ENCODE results near the gene PLCG1. TPM values are rescaled to one million over a fixed set of nuclear protein-coding genes. Genes with fewer than 3 reads are reported as not detected.

Gene PLCG1
- total RNA-seq, 1 experiment from 2014 or later = 68.8 TPM

- no peak for DNase-seq
- TF ChIP-seq EZH2 (IDR thresholded peaks at IDR 0.05; ENCODE audit: low read length, unreplicated experiment) (no peak), EZH2phosphoT487 (IDR thresholded peaks at IDR 0.05; ENCODE audit: borderline replicate concordance, low read length) (no peak)
- TF ChIP-seq, protein P1, sequence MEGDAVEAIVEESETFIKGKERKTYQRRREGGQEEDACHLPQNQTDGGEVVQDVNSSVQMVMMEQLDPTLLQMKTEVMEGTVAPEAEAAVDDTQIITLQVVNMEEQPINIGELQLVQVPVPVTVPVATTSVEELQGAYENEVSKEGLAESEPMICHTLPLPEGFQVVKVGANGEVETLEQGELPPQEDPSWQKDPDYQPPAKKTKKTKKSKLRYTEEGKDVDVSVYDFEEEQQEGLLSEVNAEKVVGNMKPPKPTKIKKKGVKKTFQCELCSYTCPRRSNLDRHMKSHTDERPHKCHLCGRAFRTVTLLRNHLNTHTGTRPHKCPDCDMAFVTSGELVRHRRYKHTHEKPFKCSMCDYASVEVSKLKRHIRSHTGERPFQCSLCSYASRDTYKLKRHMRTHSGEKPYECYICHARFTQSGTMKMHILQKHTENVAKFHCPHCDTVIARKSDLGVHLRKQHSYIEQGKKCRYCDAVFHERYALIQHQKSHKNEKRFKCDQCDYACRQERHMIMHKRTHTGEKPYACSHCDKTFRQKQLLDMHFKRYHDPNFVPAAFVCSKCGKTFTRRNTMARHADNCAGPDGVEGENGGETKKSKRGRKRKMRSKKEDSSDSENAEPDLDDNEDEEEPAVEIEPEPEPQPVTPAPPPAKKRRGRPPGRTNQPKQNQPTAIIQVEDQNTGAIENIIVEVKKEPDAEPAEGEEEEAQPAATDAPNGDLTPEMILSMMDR (conservative IDR thresholded peaks at IDR 0.05; ENCODE audit: low read depth, low read length) = no peak
- no peaks in the 10 kb centered on the region for H4K20me1 ChIP-seq (ENCODE audit: low read length)
- H3K36me3 ChIP-seq (ENCODE audit: low read depth, low read length) = peaks cover 5% of the 10 kb centered on the region; the same call in 1 of the 2 replicates
- H3K9me2 ChIP-seq (replicated peaks; ENCODE audit: low read length) = no peaks in the 10 kb centered on the region
- H2AFZ ChIP-seq (ENCODE audit: low read length) = no peak overlapping the region
- no peak overlapping the region for H3K27ac ChIP-seq (ENCODE audit: low read length)
- POLR2A ChIA-PET (ENCODE audit: unreplicated experiment) = interaction anchor here (0.5 to 0.7 kb wide), 2 partner anchors 28 to 35 kb away, joined by 3 to 5 read pairs; no protein-coding TSS in a partner anchor
- CTCF ChIA-PET = no interaction called here
- no peak for ATAC-seq
- no peak overlapping the region for H3K4me3 ChIP-seq (ENCODE audit: low read length)
- H3K4me1 ChIP-seq (ENCODE audit: insufficient read depth, low read length) = peaks cover 15% of the 10 kb centered on the region
- no peaks in the 10 kb centered on the region for H3K79me2 ChIP-seq (ENCODE audit: low read length)
- no peak overlapping the region for H3K4me2 ChIP-seq (ENCODE audit: low read length)
- H3K9me3 ChIP-seq (ENCODE audit: low read length) = no peaks in the 10 kb centered on the region
- no peak overlapping the region for H3K9ac ChIP-seq (ENCODE audit: low read length)
- no TSS peak for BruUV-seq (replicated peaks)
- no peaks in the 10 kb centered on the region for H3F3A ChIP-seq (ENCODE audit: low read length, unreplicated experiment)
- intact Hi-C loops (cut with micrococcal nuclease) = no loop called here
- no peaks in the 10 kb centered on the region for H3K27me3 ChIP-seq (ENCODE audit: low read length)
Measured at GRCh38 chr20:41183831-41184230, 46.5 kb downstream of the PLCG1 start.

- Histone ChIP-seq H3K9me2 (replicated peaks; ENCODE audit: low read length) (no peaks in the 10 kb centered on the region), H3K4me1 (ENCODE audit: insufficient read depth, low read length) (peaks cover 15% of the 10 kb centered on the region), H2AFZ (ENCODE audit: low read length) (no peak overlapping the region), H3F3A (ENCODE audit: low read length, unreplicated experiment) (no peaks in the 10 kb centered on the region), H3K27me3 (ENCODE audit: low read length) (no peaks in the 10 kb centered on the region), H3K36me3 (ENCODE audit: low read depth, low read length) (no peaks in the 10 kb centered on the region; the same call in 1 of the 2 replicates), H3K9ac (ENCODE audit: low read length) (no peak overlapping the region), H4K20me1 (ENCODE audit: low read length) (no peaks in the 10 kb centered on the region), H3K27ac (ENCODE audit: low read length) (no peak overlapping the region), H3K79me2 (ENCODE audit: low read length) (no peaks in the 10 kb centered on the region), H3K4me2 (ENCODE audit: low read length) (no peak overlapping the region), H3K9me3 (ENCODE audit: low read length) (0 out of 2 replicates have a peak, but pooled peaks cover 3% of the 10 kb centered on the region), H3K4me3 (ENCODE audit: low read length) (no peak overlapping the region)
- no TSS peak for BruUV-seq (replicated peaks)
- DNase-seq (no peak), ATAC-seq (no peak)
- TF ChIP-seq, protein P1 (conservative IDR thresholded peaks at IDR 0.05; ENCODE audit: low read depth, low read length) = no peak
- no peak for TF ChIP-seq EZH2phosphoT487 (IDR thresholded peaks at IDR 0.05; ENCODE audit: borderline replicate concordance, low read length)
- TF ChIP-seq EZH2 (IDR thresholded peaks at IDR 0.05; ENCODE audit: low read length, unreplicated experiment) = no peak
- intact Hi-C loops (cut with micrococcal nuclease) = loop anchor here (5.0 kb wide), 1 partner anchor 142 kb away; no protein-coding TSS in a partner anchor
- POLR2A ChIA-PET (ENCODE audit: unreplicated experiment) = no interaction called here
- CTCF ChIA-PET = no interaction called here
Measured at GRCh38 chr20:41185013-41185757, 47.8 kb downstream of the PLCG1 start.

GRCh38 chr20:41187668-41188067, 50.3 kb downstream of the PLCG1 start:
- Histone ChIP-seq H3K27ac (ENCODE audit: low read length) (no peak overlapping the region), H3K79me2 (ENCODE audit: low read length) (no peaks in the 10 kb centered on the region), H3K9me3 (ENCODE audit: low read length) (peaks cover 8% of the 10 kb centered on the region; the same call in 1 of the 2 replicates), H3F3A (ENCODE audit: low read length, unreplicated experiment) (no peaks in the 10 kb centered on the region), H3K4me2 (ENCODE audit: low read length) (no peak overlapping the region), H3K27me3 (ENCODE audit: low read length) (no peaks in the 10 kb centered on the region), H3K36me3 (ENCODE audit: low read depth, low read length) (peaks cover 5% of the 10 kb centered on the region), H4K20me1 (ENCODE audit: low read length) (no peaks in the 10 kb centered on the region), H3K9ac (ENCODE audit: low read length) (no peak overlapping the region), H3K9me2 (replicated peaks; ENCODE audit: low read length) (no peaks in the 10 kb centered on the region), H2AFZ (ENCODE audit: low read length) (no peak overlapping the region), H3K4me3 (ENCODE audit: low read length) (no peak overlapping the region), H3K4me1 (ENCODE audit: insufficient read depth, low read length) (peaks cover 2% of the 10 kb centered on the region; the same call in 1 of the 2 replicates)
- TF ChIP-seq EZH2phosphoT487 (IDR thresholded peaks at IDR 0.05; ENCODE audit: borderline replicate concordance, low read length) (no peak), EZH2 (IDR thresholded peaks at IDR 0.05; ENCODE audit: low read length, unreplicated experiment) (no peak)
- TF ChIP-seq, protein P1 (conservative IDR thresholded peaks at IDR 0.05; ENCODE audit: low read depth, low read length) = no peak
- DNase-seq (no peak), ATAC-seq (no peak)
- BruUV-seq (replicated peaks) = no TSS peak
- intact Hi-C loops (cut with micrococcal nuclease) = loop anchor here (5.0 kb wide), 1 partner anchor 140 kb away; no protein-coding TSS in a partner anchor
- POLR2A ChIA-PET (ENCODE audit: unreplicated experiment) = no interaction called here
- CTCF ChIA-PET = interaction anchor here (1.0 kb wide), 1 partner anchor 45 kb away, joined by 3 read pairs; no protein-coding TSS in a partner anchor

Data from PC-3 (cell line).